Keratinocyte (primary cell): ENCODE data around the gene CEACAM19.

Experiments used
- CTCF ChIP-seq, 3 experiments: IDR thresholded peaks in 1 of 3; conservative IDR thresholded peaks in 1 of 3; optimal IDR thresholded peaks in 1 of 3; 2 replicates in 2 of 3; 3 replicates in 1 of 3; pipeline versions ENCODE3 to v1.5.1; 2011; ENCODE audit warnings: low read length in 3 of 3, mild to moderate bottlenecking in 3 of 3, moderate library complexity in 2 of 3, control low read depth in 1 of 3, inconsistent platforms in 1 of 3; ENCODE audit not compliant: insufficient read depth in 2 of 3; ENCODE audit errors: extremely low read depth in 1 of 3
- EZH2 ChIP-seq: IDR thresholded peaks from one replicate; pipeline ENCODE4 v1.6.1; 2012; ENCODE audit warnings: inconsistent platforms, mild to moderate bottlenecking, low read length, moderate library complexity

- TF ChIP-seq CTCF (optimal IDR thresholded peaks at IDR 0.05 in 1 of 3, IDR thresholded peaks at IDR 0.05 in 1 of 3, conservative IDR thresholded peaks at IDR 0.05 in 1 of 3; ENCODE audit: extremely low read depth in 1 of 3, insufficient read depth in 2 of 3, low read length in 3 of 3) = no peak
- TF ChIP-seq EZH2 = no peak
Observed at GRCh38 chr19:44686896-44687295, 15.6 kb downstream of the CEACAM19 start.
